H1 (cell line): ENCODE data around the gene TDO2. TPM values are rescaled to one million over a fixed set of nuclear protein-coding genes. Genes with fewer than 3 reads are reported as not detected.

ENCODE experiments used
- CBX8 ChIP-seq: fragments of 300-800, 300-1000 bp; sonication (generic); IDR thresholded peaks from 2 replicates; pipeline ENCODE4 v1.7.1; 2016; ENCODE audit warnings: low read depth, low read length, borderline replicate concordance
- CTBP2 ChIP-seq: IDR thresholded peaks from 2 replicates; pipeline ENCODE4 v1.7.0; 2011; ENCODE audit warnings: borderline replicate concordance, mild to moderate bottlenecking, moderate library complexity, mixed read lengths, low read length; ENCODE audit not compliant: insufficient read depth, insufficient read length
- EGR1 ChIP-seq: IDR thresholded peaks from 2 replicates; pipeline ENCODE4 v1.6.1; 2011; ENCODE audit warnings: low read depth, low read length, borderline replicate concordance
- EZH2 ChIP-seq: fragments of 200-600 bp; sonication (generic); IDR thresholded peaks from 2 replicates; pipeline ENCODE4 v1.7.1; 2012; ENCODE audit warnings: low read depth, mild to moderate bottlenecking, moderate library complexity, low read length, inconsistent platforms; ENCODE audit not compliant: severe bottlenecking
- HDAC6 ChIP-seq: IDR thresholded peaks from one replicate; pipeline ENCODE4 v1.7.1; 2012; ENCODE audit warnings: low read depth, mild to moderate bottlenecking, inconsistent platforms, low read length, moderate library complexity
- JUN ChIP-seq: IDR thresholded peaks from 2 replicates; pipeline ENCODE4 v1.6.1; 2011; ENCODE audit warnings: low read depth, mild to moderate bottlenecking, improper control_type of control experiment, low read length
- JUND ChIP-seq: IDR thresholded peaks from 2 replicates; pipeline ENCODE4 v1.6.1; 2011; ENCODE audit warnings: mild to moderate bottlenecking, improper control_type of control experiment, low read length
- KDM4A ChIP-seq: IDR thresholded peaks from one replicate; pipeline ENCODE4 v1.7.1; 2012; ENCODE audit warnings: low read depth, mild to moderate bottlenecking, moderate library complexity, low read length, inconsistent platforms; ENCODE audit not compliant: severe bottlenecking
- MAX ChIP-seq: IDR thresholded peaks from 2 replicates; pipeline ENCODE4 v1.6.1; 2012; ENCODE audit warnings: inconsistent platforms
- PHF8 ChIP-seq: fragments of 200-600 bp; sonication (generic); conservative IDR thresholded peaks from 2 replicates; pipeline ENCODE4 v1.7.1; 2012; ENCODE audit warnings: low read depth, mild to moderate bottlenecking, inconsistent platforms, low read length, moderate library complexity
- POLR2A ChIP-seq, 2 experiments: IDR thresholded peaks; 1 replicate in 1 of 2; 2 replicates in 1 of 2; pipeline ENCODE4 v1.6.1; 2011; ENCODE audit warnings: low read depth in 2 of 2, low read length in 2 of 2, mild to moderate bottlenecking in 2 of 2; ENCODE audit errors: control extremely low read depth in 1 of 2
- POLR2AphosphoS5 ChIP-seq: IDR thresholded peaks from 2 replicates; pipeline ENCODE4 v1.6.1; 2011; ENCODE audit warnings: low read depth, low read length
- RBBP5 ChIP-seq: IDR thresholded peaks from 2 replicates; pipeline ENCODE4 v1.7.1; 2012; ENCODE audit warnings: low read depth, mild to moderate bottlenecking, inconsistent platforms, low read length, moderate library complexity, borderline replicate concordance
- RNF2 ChIP-seq: fragments of 200-900, 300-1000 bp; sonication (generic); IDR thresholded peaks from 2 replicates; pipeline ENCODE4 v1.7.1; 2016; ENCODE audit warnings: borderline replicate concordance, low read depth, mild to moderate bottlenecking, antibody characterized with exemption, low read length; ENCODE audit not compliant: poor library complexity, severe bottlenecking; ENCODE audit errors: missing control alignments
- SAP30 ChIP-seq: fragments of 300-600 bp; sonication (generic); IDR thresholded peaks from 2 replicates; pipeline ENCODE4 v1.7.1; 2012; ENCODE audit warnings: low read length, moderate library complexity, mild to moderate bottlenecking, inconsistent platforms; ENCODE audit not compliant: insufficient read depth, insufficient replicate concordance
- SP4 ChIP-seq: IDR thresholded peaks from 2 replicates; pipeline ENCODE4 v1.6.1; 2012; ENCODE audit warnings: low read length, inconsistent platforms
- SUZ12 ChIP-seq: fragments of 200-600 bp; sonication (generic); IDR thresholded peaks from 2 replicates; pipeline ENCODE4 v1.6.1; 2012; ENCODE audit warnings: mild to moderate bottlenecking, inconsistent platforms, low read length, moderate library complexity, mixed read lengths
- TAF1 ChIP-seq: IDR thresholded peaks from 2 replicates; pipeline ENCODE4 v1.6.1; 2011; ENCODE audit warnings: mild to moderate bottlenecking, low read depth, low read length
- TAF7 ChIP-seq: optimal IDR thresholded peaks from 2 replicates; pipeline ENCODE3; 2011; ENCODE audit warnings: low read depth, mild to moderate bottlenecking, inconsistent platforms, low read length, moderate library complexity, borderline replicate concordance
- TBP ChIP-seq: IDR thresholded peaks from 2 replicates; pipeline ENCODE4 v1.6.1; 2011; ENCODE audit warnings: low read depth, low read length, improper control_type of control experiment
- USF2 ChIP-seq: IDR thresholded peaks from 2 replicates; pipeline ENCODE4 v1.6.1; 2011; ENCODE audit warnings: low read length, improper control_type of control experiment
- polyA plus RNA-seq, 7 experiments: library from polyadenylated mRNA; depleted of rRNA in 3 of 7; stranded (reverse) in 5 of 7; unstranded in 2 of 7; fragments of >200 nt in 5 of 7; fragments of 200-250 nt in 2 of 7; gene quantifications; 1 replicate in 5 of 7; 2 replicates in 1 of 7; 4 replicates in 1 of 7; pipeline versions ENCODE4 v1.2.1 to v1.2.3, GENCODE V29; 2011 to 2013; ENCODE audit warnings: missing spikeins in 2 of 7, mixed read lengths in 2 of 7
- total RNA-seq: library from RNA; stranded (reverse); fragmentation: NEBNext Ultra II Directional; extraction: Animal tissue kit (Norgen Biotek cat#: 25700); gene quantifications from 2 replicates; pipeline ENCODE4 v1.2.1, GENCODE V29; 2021

TDO2 gene
- total and polyA plus RNA-seq, 2 of the 8 experiments (the other 6 are each of a cell fraction or from before 2014, with no cell fraction given), result 0.03 TPM; not detected in 1

DNA sequence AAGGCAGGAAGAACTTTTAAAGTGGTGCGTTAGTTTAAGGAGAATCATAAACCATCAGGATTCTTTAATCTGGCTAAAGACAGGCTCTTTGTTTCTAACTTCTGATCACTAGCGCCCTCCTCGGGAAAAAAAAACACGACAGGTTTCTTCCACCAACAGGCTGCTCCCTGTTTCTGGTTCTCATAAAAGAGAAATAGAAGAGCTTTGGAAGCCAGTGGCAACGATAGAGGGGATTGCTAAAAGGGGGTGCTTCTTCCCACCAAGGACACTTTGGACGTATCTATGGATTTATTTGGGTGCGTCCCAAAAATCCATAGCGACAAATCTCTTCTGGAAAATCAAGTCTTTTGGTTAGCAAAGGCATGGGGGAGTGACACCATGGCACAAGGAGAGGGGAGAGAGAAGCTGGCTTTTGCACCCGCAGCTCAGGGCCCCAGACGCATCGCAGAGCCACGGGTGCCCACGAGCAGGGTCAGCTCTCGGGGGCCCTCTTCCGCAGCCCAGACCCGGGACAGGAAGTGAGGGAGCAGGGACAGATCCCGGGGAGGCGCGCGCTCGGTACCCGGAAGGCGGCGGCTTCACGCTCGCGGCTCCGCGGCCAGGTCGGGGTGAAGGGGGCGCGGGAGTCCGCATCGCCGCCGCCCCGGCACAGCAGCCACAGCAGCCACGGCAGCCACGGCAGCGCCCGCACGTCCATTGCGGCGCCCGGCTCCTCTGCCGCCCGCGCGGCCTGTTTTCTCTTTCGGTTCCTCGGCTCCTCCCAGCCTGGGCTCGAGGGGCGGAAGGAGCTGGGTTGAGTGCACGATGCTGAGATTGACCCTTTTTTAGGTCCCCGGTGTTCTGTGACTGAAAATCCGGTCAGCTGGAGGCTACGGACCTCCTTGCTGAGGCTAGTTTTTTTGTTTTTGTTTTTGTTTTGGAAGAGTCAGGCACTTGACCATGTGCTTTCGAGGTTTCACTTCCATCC, 49.9 kb downstream of the TDO2 start, which contains the start of gene CTSO (continued):
- no peak for TF ChIP-seq JUND
- TF ChIP-seq EGR1, result no peak
- TF ChIP-seq RBBP5, result no peak
- no peak for TF ChIP-seq RNF2
- no peak for TF ChIP-seq SAP30
- TF ChIP-seq EZH2, result no peak
- TF ChIP-seq JUN, result no peak
- peak; percentile 71 for TF ChIP-seq TAF1
- no peak for TF ChIP-seq CTBP2
- no peak for TF ChIP-seq TAF7
- peak; percentile 65 for TF ChIP-seq KDM4A
- no peak for TF ChIP-seq USF2
- no peak for TF ChIP-seq MAX
- TF ChIP-seq CBX8, result no peak
- TF ChIP-seq SP4, result no peak
- TF ChIP-seq HDAC6, result no peak
- peak; percentile 62 for TF ChIP-seq PHF8
- peak in 1 of 2 experiments; percentile 69; a peak in 2 of 3 replicates for TF ChIP-seq POLR2A (IDR thresholded peaks at IDR 0.05; ENCODE audit: control extremely low read depth in 1 of 2, low read depth in 2 of 2, low read length in 2 of 2)
- peak; percentile 17; the same call in 1 of the 2 replicates for TF ChIP-seq TBP
- no peak for TF ChIP-seq SUZ12
- 0 out of 2 replicates have a peak, but pooled peaks have one; percentile 22 for TF ChIP-seq POLR2AphosphoS5
